GM12878 (cell line): Measurements from ENCODE around the gene SPANXN4. TPM values are rescaled to one million over a fixed set of nuclear protein-coding genes. Genes with fewer than 3 reads are reported as not detected.

Source experiments
- BCLAF1 ChIP-seq: fragments of 450-650 bp; IDR thresholded peaks from 2 replicates; pipeline ENCODE4 v1.6.1; 2017; ENCODE audit warnings: antibody characterized with exemption, mild to moderate bottlenecking, moderate library complexity
- IRF3 ChIP-seq: fragments of 450-650 bp; IDR thresholded peaks from 2 replicates; pipeline ENCODE4 v1.6.1; 2014; ENCODE audit warnings: mild to moderate bottlenecking
- RBBP5 ChIP-seq: fragments of 200-600 bp; sonication (generic); conservative IDR thresholded peaks from 2 replicates; pipeline ENCODE4 v1.6.1; 2016
- RCOR1 ChIP-seq: conservative IDR thresholded peaks from 2 replicates; pipeline ENCODE4 v1.6.1; 2012; ENCODE audit warnings: low read depth, low read length, improper control_type of control experiment
- SIX5 ChIP-seq: IDR thresholded peaks from 2 replicates; pipeline ENCODE4 v1.6.1; 2011; ENCODE audit warnings: mild to moderate bottlenecking, low read depth, low read length, moderate library complexity; ENCODE audit not compliant: severe bottlenecking
- SUZ12 ChIP-seq: fragments of 200-600 bp; sonication (generic); IDR thresholded peaks from one replicate; pipeline ENCODE4 v1.6.1; 2018; ENCODE audit warnings: antibody characterized with exemption, mild to moderate bottlenecking; ENCODE audit not compliant: unreplicated experiment
- TCF7 ChIP-seq: IDR thresholded peaks from 2 replicates; pipeline ENCODE4 v1.6.1; 2014; ENCODE audit warnings: antibody characterized with exemption, borderline replicate concordance
- ZBTB40 ChIP-seq: fragments of 450-650 bp; IDR thresholded peaks from 2 replicates; pipeline ENCODE4 v1.6.1; 2016; ENCODE audit warnings: mild to moderate bottlenecking, moderate library complexity, borderline replicate concordance
- polyA plus RNA-seq, 11 experiments: library from polyadenylated mRNA; depleted of rRNA in 4 of 11; unstranded in 6 of 11; stranded (reverse) in 5 of 11; fragments of >200 nt; fragmentation: Nextera tagmentation in 4 of 11; fragmentation: Illumina TruSeq in 1 of 11; extraction: Ambion mirVana in 4 of 11; extraction: Trizol in 1 of 11; gene quantifications; 1 replicate in 1 of 11; 2 replicates in 10 of 11; pipeline versions ENCODE4 v1.2.1 to v1.2.3, GENCODE V29; 2011 to 2016; ENCODE audit warnings: inconsistent platforms in 2 of 11, missing spikeins in 2 of 11, low read depth in 1 of 11
- total RNA-seq, 4 experiments: library from RNA; depleted of rRNA in 3 of 4; stranded (reverse); fragments of >200 nt in 3 of 4; fragmentation: Illumina TruSeq in 1 of 4; extraction: Trizol in 1 of 4; gene quantifications; 2 replicates each; pipeline versions ENCODE4 v1.2.1 to v1.2.3, GENCODE V29; 2013 to 2021
- TF ChIP-seq, protein P1 (sequence below): fragments of 450-650 bp; IDR thresholded peaks from 2 replicates; pipeline ENCODE4 v1.6.1; 2017; ENCODE audit warnings: mild to moderate bottlenecking, moderate library complexity

The SPANXN4 gene
- total and polyA plus RNA-seq, 10 of the 15 experiments (the other 5 are each of a cell fraction or from before 2014, with no cell fraction given), result not detected

- TF ChIP-seq BCLAF1 (no peak), ZBTB40 (no peak), SUZ12 (no peak), IRF3 (no peak), SIX5 (no peak), TCF7 (no peak), RBBP5 (no peak), RCOR1 (no peak)
- TF ChIP-seq, protein P1, sequence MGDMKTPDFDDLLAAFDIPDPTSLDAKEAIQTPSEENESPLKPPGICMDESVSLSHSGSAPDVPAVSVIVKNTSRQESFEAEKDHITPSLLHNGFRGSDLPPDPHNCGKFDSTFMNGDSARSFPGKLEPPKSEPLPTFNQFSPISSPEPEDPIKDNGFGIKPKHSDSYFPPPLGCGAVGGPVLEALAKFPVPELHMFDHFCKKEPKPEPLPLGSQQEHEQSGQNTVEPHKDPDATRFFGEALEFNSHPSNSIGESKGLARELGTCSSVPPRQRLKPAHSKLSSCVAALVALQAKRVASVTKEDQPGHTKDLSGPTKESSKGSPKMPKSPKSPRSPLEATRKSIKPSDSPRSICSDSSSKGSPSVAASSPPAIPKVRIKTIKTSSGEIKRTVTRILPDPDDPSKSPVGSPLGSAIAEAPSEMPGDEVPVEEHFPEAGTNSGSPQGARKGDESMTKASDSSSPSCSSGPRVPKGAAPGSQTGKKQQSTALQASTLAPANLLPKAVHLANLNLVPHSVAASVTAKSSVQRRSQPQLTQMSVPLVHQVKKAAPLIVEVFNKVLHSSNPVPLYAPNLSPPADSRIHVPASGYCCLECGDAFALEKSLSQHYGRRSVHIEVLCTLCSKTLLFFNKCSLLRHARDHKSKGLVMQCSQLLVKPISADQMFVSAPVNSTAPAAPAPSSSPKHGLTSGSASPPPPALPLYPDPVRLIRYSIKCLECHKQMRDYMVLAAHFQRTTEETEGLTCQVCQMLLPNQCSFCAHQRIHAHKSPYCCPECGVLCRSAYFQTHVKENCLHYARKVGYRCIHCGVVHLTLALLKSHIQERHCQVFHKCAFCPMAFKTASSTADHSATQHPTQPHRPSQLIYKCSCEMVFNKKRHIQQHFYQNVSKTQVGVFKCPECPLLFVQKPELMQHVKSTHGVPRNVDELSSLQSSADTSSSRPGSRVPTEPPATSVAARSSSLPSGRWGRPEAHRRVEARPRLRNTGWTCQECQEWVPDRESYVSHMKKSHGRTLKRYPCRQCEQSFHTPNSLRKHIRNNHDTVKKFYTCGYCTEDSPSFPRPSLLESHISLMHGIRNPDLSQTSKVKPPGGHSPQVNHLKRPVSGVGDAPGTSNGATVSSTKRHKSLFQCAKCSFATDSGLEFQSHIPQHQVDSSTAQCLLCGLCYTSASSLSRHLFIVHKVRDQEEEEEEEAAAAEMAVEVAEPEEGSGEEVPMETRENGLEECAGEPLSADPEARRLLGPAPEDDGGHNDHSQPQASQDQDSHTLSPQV, result no peak
Observed at GRCh38 chrX:143017272-143017671, 8.5 kb upstream of the SPANXN4 start (continued).
